ENCODE results near the gene CELF3.

CELF3 gene

GRCh38 chr1:151720554-151720953 lies 4.0 kb upstream of the CELF3 start:
- DNase-seq, result no peak

- DNase-seq, result no peak
Measured at GRCh38 chr1:151720125-151720524, 3.5 kb upstream of the CELF3 start.

- no peak for DNase-seq
Measured at GRCh38 chr1:151718666-151719065, 2.1 kb upstream of the CELF3 start.

DNA sequence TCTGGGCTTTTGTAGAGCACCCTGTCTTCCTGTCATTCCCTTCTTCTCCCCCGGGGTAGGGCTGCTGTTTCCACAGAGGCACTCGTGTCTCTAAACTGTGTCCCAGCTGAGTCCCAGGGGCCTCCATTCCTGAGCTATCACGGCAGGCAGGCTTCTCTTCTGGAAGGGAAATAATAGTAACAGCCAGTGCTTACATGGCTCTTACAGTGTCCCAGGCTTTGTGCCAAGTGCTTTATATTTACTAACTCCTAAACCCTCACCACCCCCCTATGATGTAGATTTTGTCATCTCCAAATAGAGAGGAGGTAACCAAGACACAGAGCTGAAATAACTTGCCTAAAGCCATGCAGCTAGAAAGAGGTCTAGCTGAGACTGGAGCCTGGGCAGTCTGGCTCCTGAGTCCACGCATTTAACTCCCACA lies 1.4 kb upstream of the CELF3 start:
- no peak for DNase-seq

- no peak for DNase-seq
Measured at GRCh38 chr1:151716405-151716762, 219 bp downstream of the CELF3 start.

DNA sequence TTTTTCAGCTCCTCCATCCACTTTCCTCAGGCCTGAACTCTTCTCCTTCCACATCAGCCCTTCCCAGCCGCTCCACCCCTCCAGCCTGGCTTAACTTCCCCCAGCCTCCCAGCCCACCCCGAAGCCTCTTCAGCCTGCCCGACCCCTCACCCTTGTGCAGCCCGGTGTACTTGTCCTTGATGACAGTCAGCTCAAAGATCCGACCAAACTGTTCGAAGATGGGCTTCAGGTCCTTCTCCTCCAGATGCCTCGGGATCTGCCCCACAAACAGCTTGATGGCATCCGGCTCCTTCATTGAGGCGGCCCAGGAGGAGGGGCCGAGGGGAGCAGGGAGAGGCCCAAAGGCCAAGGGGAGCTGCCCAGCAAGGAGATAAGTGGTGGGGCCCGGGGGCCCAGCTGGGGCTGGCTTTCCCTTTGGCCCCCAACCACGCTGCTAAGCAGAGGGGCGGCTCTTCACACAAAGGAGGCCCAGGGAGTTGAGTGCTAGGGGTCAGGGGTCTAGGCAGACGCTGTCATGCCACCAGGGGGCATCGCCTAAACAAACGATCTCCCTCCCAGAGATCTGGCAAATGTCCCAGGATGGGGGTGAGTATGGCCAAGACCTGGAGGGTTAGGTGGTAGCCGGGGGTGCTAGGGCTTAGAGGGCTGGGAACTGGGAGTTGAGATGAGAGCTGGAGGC lies 738 bp downstream of the CELF3 start:
- DNase-seq, result no peak

DNA sequence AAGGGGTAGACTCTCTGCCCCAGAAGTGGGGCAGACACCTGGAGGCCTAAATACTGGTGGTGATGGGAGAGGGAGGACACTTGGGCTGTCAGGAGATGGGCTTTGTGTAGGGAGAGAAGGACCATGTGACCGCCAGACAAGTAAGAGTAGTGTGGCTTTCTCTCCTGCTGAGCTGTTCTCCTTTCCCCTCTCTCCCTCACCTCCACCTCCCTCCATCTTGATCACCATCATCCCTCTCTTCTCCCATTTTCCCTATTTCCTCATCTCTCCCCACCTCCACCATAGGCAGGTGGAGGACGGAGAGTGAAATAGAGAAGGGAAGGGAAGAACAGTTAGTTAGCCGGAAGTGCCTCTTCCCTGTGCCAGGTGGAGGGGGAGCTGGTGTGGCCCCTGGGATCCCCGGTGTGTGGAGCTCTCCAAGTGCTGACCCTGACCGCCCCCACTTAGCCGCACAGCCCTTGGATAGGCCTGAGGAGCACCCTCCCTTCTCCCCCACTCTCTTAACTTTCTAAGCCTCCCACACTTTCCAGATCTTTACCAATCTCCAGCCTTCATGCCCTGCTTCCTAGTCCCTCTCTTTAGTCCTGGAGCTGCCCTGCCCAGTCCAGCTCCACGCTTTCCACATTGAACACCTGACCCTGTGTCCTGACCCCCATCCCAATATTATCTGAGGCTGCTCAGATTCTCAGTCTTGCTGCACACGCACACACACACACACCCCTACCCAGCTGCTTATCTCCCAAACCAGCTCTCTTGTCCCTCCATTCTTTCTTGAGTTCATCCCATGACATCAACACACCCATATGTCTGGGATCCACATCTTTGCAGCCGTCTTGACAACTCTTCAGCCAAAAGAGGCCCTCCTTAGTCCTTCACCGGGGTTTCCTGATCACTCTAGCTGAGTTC lies 1.5 kb downstream of the CELF3 start:
- DNase-seq, result no peak

DNA sequence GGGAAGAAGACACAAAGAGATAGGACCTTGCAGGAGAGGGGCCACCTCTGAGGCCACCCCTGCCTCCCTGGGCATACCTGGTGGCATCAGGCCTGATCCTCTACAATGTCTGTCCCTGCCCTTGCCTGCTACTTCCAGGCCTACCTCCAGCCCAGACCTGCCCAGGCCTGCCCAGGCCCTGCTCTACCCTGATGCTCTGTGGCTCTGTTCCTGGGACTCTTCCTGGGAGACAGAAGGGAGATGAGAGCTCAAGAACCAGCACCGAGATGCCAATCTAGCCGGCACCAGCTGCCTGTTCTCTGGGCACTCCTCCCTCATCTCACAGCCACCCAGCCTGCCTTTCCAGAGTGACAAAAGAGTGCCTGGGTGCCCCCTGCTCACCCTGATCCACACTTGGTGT lies 2.7 kb downstream of the CELF3 start:
- no peak for DNase-seq

GRCh38 chr1:151713044-151713443 lies 3.6 kb downstream of the CELF3 start:
- no peak for DNase-seq

DNA sequence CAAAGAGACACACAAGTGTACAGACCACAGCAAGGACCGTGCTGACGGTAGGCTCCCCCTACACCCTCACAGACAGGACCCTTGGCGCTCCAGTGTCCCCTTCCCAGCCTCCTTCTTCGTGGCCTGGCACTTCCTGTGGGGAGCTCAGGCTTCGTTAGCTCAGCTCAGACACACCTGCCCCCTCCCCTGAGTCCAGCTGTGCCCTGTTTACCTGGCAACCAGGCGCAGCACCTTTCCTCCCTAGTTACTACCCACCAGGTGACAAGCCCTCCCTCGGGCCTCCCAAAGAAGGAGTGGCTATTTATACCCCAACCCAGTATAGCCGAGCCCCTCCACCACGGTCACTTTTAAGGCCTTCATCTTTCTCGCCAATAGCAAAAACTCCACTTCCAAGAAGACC lies 4.7 kb downstream of the CELF3 start:
- no peak for DNase-seq

- DNase-seq, result no peak
Measured at GRCh38 chr1:151711044-151711800, 5.4 kb downstream of the CELF3 start.

DNA sequence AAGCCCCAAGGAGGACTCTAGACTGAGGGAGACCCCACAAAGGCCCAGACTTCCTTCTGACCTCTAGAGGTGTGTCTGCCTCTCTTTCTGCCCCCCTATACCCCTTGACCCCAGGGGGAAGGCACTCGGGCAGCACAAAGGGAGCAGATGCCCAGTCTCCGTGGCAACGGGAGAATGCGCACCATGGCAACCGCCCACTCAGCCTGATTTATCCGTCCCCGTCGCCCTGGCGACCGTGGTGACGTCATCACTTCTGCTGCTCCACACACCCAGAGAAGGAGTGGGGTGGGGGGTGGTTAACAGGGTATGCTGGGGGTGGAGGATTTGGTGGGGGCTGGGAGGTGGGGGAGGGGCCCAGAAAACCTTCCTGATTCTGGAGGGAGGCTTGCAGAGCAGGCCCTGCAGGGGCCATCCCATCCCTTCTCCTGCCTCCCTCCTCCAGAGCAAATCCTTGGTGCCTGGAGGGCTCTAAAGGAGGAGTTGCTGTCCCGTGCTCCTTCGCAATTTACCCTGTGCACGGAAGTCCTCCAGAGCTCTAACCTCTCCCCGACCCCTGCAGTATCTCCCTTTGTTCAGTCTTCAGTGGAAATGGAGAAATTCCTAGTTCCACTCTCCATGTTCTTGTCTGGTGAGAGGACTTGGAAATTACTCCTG lies 6.3 kb downstream of the CELF3 start:
- no peak for DNase-seq

DNA sequence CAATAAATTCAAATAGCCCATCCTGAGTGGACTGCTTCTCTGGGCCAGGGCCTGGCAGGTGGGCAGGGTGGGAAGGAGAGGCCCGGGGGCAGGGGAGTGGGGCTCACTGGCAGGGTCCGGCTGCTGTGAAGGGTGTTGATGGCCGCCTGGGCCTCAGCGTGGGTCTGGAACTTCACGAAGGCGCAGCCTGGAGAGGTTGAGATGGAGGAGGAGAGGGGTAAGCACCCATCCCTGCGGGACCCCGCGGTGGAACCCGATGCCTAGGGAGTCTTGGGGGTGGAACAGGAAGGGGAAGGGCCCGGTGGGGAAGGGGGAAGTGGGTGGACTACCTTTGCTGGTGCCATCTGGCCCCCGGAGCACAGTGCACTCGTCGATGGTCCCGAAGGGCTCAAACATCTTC lies 7.7 kb downstream of the CELF3 start:
- no peak for DNase-seq

GRCh38 chr1:151707541-151708065 lies 9.0 kb downstream of the CELF3 start:
- no peak for DNase-seq

DNA sequence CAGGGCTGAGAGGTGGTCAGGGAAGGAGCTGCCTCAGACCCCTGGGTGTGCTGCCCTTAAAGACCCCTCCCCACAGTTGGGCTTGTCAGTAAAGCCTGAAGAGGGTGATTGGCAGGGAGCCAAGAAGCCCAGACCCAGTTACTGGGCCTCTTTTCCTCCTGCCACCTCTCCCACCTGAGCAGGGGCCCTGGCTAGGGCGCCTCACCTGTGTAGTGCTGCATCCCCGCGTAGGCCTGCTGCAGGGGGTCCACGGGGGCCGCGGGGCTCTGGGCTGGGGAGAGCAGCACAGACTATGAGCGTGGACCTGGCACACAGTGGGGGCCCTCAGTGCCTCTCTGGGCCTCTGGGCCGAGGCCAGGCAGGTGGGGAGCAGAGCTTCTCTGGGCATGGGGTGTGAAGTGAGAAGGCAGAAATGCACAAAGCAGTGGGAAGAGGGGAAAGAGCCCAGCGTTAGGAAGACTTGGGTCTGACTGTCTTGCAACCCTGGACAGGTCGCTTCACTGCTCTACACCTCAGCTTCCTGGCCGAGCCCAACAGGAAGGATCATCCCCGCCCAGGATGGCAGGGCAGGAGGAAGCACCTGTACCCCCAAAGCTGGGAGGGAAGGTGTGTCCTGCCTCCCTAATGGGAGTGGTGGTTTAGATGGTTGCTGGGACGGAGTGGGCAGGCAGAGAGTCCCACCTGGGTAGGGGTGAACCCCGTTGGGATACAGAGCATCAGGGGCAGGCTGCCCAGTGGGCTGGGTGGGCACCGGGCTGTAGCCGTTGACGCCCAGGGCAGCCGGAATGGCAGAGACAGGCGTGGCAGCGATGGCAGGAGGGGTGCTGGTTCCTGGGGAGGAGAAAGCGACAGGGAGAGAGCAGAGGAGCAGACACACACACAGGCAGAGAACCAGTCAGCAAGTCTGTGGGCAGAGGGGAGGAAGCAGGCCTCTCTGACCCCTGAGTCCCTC lies 9.9 kb downstream of the CELF3 start:
- DNase-seq, result no peak

- no peak for DNase-seq
Measured at GRCh38 chr1:151705753-151706463, 10.7 kb downstream of the CELF3 start.

GRCh38 chr1:151705146-151705545 lies 11.5 kb downstream of the CELF3 start:
- no peak for DNase-seq

DNA sequence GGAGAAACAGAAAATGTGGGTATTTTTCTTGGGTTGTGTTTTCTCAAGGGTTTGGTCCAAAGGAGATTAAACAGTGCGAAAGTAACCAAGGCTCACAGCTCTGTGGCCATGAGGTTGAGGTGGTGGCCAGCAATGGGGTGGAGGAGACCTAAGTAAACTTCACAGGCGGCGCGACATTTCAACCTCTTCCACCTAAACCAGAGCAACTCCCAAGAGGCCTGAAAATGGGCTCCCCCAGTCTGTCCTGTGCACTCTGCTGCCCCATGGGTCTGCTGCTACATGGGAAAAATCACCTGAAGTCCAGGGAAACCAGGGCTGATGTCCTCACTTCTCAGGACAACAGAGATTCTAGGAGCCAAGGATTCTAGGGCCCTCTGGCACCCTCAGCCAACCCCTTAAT lies 12.4 kb downstream of the CELF3 start:
- DNase-seq, result no peak

DNA sequence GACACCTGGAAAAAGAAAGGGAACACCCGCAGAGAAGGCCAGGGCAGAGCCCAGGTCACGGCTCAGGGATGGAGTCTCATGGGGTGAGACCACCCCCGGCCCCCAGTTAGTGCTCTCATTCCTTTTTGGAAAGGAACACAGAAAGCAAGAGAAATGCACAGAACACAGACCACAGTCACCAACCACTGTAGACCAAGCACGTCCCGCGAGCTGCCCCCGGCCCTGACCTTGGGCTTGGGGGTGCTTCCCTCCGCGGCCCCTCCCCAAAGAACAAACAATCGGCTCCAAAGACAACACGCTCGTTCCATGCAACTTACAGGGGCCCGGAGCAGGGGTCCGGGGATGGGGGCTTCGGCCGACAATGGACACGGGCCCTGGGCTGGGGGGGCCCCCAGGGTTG lies 12.8 kb downstream of the CELF3 start:
- DNase-seq, result no peak

DNA sequence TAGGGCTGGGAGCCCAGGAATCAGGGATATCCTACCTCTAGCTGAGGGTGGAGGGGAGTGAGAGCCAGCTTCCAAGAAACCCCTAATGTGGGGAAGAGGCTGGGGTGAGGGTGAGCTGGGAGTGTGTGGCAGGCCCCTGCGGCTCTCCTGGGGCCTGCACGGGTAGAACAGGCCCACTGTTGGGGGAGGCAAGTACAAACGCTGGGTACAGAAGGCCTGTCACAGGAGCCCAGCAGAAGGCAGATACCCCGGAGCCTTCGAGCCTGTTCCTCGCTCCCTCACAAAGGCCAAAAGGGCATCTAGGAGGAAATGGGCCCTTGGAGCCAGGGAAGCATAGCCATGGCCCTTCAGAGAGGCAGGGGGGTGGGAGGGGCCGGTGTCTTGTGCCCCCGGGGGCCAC lies 13.7 kb downstream of the CELF3 start:
- DNase-seq, result no peak

DNA sequence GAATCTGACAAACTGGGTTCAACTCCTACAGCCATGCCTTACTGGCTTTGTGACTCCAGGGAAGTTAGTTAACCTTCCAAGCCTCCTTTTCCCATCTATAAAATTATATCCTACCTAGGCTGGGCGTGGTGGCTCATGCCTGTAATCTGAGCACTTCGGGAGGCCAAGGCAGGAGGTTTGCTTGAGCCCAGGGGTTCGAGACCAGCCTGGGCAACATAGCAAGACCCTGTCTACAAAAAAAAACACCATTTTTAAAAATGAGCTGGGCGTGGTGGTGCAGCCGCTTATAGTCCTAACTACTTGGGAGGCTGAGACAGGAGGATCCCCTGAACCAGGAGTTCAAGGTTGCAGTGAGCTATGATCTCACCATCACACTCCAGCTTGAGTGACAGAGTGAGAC lies 15.1 kb downstream of the CELF3 start:
- DNase-seq, result no peak

Measured in activated CD4-positive, CD25-positive, alpha-beta regulatory T cell (primary cell).